NAMALWA (cell line): Measurements from ENCODE around the gene KCNG2.
A peak's percentile ranks its signal among the peaks of the same experiment; 100 is the strongest.

Source experiments
- DNase-seq: peaks from one replicate; pipeline ENCODE4 v3.0.0-alpha.2; 2015; ENCODE audit warnings: low spot score

KCNG2 gene

GRCh38 chr18:79926306-79926705 lies 128.6 kb downstream of the KCNG2 start:
- no peak for DNase-seq

DNA sequence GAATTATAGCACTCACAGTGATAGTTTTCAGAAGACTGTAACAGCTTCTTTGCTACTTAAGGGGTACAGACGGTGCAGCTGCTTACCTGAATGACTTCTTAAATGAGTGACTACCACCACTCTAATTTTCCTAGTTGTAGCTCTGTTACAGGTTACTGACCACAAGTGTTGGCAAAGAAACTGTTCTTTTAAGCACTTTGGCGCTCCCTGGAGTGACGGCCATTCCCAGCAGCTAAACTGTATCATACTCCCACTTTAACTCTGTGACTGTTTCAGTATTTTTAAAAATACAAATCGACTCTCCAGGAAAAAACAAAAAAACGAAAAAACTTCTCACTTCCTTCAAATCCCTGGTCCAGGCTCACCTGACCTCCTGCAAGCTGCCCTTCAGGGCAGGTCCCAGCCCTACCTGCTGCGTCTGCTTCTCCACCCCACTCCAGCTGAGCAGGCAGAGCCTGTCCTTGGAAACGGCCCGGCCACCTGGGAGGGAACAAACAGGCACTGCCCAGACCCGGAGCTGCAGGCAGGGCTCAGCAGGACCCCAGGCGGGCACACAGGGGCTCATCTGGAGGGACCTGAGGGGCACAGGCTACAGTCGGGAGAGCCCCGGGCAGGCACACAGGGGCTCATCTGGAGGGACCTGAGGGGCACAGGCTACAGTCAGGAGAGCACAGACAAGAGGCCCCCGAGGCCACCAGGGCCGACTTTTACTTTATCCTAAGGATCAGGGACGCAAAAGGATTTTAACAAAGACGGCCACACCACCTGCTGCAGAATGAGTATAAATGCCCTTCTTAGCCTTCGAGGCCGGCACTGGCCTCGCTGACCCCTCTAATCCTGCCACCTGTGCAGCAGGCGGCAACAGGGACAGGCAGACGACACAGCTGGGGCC lies 129.2 kb downstream of the KCNG2 start:
- DNase-seq = no peak

DNA sequence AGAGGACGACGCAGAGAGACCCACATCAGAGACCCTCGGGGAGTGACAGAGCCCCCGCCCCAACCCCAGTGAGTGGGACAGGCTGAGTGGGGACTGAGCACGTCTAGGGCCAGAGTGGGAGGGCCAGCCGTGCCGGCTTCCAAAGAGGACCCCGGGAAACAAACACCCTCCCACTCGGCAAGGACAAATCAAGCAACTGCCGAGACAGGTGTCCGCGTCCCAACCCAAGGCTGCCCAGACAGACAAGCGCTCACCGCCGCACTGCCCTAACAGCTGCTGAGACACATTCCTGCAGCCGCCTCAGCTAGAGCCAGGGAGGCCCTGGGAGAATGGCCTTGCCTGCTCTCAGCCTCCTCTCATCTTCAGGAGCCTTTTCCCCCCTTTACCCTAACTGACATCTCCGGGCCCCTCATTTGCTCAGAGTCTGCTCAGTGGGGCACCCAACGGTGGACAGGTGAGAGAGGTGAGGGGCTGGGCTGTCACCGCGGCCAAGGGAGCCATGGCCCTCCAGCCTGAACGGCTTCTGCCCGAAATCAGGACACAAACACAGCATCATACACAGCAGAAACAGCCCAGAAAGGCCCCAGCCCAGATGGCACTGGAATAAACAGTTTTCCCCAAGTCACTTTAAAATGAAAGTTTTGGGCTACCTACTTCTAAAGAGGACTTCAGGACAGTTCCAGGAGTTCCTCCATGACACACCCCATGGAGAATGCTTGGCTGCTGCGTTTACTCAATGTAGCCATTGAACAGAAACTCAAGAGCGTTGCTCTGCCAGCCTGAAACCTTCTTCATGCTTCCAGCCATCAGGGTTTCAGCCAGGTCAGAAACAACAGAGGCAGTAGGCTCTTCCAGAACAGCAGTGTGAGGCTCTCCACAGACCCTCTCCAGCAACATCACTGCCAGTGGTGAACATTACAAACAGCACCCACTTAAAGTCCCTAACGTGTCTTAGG lies 130.1 kb downstream of the KCNG2 start:
- no peak for DNase-seq

- DNase-seq = no peak
These were observed 130.8 kb downstream of the KCNG2 start for GRCh38 chr18:79928563-79928960.

- peak; percentile 10 for DNase-seq
These were observed 132.4 kb downstream of the KCNG2 start for GRCh38 chr18:79930020-79930642.

DNA sequence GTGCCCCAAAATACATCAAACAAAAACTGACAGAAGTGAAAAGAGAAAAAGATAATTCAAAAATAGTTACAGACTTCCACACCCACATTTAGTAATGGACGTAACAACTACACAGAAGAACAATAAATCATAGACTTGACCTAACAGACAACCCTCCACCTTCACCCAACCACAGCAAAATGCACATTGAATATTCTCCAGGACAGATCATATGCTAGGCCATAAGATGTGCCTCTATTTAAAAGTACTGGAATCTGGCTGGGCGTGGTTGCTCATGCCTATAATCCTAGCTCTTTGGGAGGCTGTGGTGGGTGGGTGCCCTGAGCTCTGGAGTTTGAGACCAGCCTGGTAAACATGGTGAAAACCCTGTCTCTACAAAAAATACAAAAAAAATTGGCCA lies 133.7 kb downstream of the KCNG2 start:
- no peak for DNase-seq

GRCh38 chr18:79932907-79933306 lies 135.2 kb downstream of the KCNG2 start:
- no peak for DNase-seq

GRCh38 chr18:79933765-79934164 lies 136.0 kb downstream of the KCNG2 start:
- DNase-seq = peak; percentile 39

GRCh38 chr18:79934311-79935097 lies 136.8 kb downstream of the KCNG2 start:
- DNase-seq = no peak

GRCh38 chr18:79935098-79935480 lies 137.4 kb downstream of the KCNG2 start:
- no peak for DNase-seq

- no peak for DNase-seq
These were observed 137.8 kb downstream of the KCNG2 start for GRCh38 chr18:79935499-79935898.

- DNase-seq = no peak
These were observed 138.2 kb downstream of the KCNG2 start for GRCh38 chr18:79935925-79936324.

GRCh38 chr18:79936641-79937040 lies 138.9 kb downstream of the KCNG2 start:
- DNase-seq = no peak

DNA sequence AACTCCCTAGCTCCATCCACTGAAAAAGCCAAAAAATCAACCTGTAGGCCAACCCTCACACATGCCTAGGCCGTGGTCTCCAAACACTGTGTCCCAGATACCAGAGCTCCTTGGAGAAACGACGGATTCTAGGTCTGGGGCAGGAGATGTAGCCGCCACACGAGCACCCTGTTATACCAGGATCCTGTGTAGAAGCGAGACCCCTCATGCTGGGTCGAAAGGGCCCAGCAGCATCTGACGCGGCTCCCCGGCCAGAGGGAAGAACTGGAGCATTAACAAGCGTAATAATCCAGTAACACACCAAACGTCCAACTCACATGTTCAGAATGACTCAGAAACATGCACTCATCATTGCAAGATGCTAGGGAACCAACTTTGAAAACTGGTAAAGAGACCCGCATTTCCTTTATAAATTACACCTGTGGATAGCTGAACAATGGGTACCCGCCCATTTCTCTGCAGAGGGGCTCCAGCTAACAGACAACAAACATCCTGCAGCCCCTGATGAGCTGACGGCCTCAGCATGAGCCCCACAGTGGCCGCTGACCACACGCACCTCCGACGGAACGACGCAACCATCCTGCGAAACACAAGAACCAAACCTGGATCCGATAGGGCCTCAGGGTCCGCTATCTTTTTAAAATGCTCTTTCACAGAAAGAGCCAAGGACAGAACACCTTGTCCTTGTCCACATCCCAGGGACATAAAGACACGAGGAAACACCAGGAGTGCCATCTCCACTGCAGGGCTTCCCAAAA lies 139.5 kb downstream of the KCNG2 start:
- no peak for DNase-seq

GRCh38 chr18:79938196-79938595 lies 140.5 kb downstream of the KCNG2 start:
- no peak for DNase-seq

DNA sequence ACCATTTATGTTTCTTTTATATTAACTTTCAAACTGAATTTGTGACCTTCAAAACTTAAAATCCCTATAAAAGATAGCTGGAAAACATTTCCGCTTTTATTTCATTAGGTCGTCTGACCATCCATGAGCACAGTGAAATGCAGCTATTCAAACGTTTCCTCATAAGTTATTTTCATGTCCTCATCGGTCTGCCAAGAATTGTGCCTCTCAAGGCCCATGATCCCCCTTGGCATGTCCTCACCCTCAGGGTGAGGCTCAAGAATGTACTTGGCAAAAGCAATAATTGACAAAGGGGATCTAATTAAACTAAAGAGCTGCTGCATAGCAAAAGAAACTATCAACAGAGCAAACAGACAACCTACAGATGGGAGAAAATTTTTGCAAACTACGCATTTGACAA lies 141.4 kb downstream of the KCNG2 start:
- no peak for DNase-seq

DNA sequence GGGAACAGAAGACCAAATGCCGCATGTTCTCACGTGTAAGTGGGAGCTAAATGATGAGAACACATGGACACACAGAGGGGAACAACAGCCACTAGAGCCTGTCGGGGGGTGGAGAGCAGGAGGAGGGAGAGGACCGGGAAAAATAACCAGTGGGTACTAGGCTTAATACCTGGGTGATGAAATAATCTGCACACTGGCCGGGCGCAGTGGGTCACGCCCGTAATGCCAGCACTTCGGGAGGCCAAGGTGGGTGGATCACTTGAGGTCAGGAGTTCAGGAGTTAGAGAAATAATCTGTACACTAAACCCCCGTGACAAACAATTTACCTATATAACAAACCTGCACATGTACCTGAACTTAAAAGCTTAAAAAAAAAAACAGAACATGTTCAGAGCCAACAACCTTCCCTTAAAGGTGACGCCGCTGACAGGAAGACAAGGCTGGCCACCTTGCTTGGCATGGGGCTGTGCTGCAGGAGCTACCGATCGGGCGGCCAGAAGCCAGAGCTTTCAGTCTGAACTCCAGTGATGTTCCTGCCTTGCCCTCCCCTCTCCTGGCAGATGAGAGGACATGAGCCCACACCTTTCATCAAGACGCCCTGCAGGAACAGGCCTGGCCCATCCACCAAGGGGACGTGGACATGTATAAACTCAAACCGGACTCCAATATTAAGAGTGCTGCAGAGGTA lies 142.5 kb downstream of the KCNG2 start:
- DNase-seq = no peak

DNA sequence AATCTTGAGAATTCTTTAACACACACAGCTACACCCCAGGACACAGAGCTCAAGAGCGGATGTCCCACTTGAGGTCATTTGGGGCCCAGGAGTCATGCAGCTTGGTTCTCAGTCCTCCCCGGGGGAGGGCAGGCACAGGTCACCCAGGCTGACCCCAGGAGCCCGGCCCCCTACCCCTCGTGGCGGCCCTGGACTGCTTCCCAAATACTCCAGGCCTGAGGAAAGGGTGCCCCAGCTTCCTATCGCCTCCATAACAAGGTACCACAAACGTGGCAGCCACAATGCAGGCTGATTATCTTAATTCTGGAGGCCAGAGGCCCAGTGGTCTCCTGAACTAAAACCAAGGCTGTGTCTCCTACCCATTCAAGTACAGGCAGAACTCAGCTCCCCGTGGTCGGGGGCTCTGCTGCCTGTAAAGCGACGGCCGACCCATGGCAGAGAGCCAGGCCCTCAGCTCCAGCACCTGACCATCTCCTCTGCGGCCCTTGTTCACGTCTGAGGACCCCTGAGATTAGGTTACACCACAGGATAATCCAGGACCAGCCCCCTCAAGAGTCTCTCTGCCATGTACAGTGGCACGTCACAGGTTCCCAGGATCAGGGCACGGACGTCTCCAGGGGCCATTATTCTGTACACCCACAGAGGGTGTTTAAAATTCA lies 143.2 kb downstream of the KCNG2 start:
- DNase-seq = no peak

DNA sequence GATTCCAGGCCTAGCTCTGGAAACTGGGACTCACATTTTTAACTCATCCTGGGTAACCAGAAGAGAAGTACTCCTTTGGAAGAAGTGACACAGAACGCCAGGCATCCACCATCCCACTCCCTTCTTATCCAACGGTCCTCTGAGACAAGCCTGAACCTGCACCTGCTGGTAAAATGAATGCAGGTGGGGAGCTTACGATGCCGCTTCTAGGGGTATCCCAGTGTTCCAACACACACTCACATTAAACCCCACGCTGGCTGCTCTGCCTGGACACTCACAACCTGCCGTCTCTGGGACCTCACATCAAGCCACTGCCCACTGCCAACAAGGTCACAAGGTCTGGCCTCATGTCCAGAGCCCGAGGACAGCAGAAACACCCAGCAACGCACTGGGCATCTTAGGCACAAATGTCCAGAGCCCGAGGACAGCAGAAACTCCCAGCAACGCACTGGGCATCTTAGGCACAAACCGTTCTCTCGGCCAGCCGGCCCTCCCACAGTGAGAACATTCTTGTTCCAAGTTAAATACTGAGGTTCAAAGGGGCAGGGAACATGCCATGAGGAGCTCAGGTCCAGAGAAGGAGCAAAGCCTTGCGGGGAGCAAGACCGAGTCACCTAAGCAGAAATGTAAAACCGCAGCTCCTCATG lies 143.9 kb downstream of the KCNG2 start:
- DNase-seq = no peak
